ENCODE data around the gene MRS2.
"Not testable (repeated sequence)": the region's sequence is repeated elsewhere in the genome, so short reads cannot be mapped to it uniquely, and the experiment has no call there.

MRS2 gene

GRCh38 chr6:24391208-24391607 lies 11.5 kb upstream of the MRS2 start:
- no peak for DNase-seq

- DNase-seq, result no peak
Observed at GRCh38 chr6:24391756-24392405, 10.9 kb upstream of the MRS2 start.

GRCh38 chr6:24394061-24394779 lies 8.5 kb upstream of the MRS2 start:
- no peak for DNase-seq

GRCh38 chr6:24394780-24395437 lies 7.8 kb upstream of the MRS2 start:
- DNase-seq, result no peak

- no peak for DNase-seq
Observed at GRCh38 chr6:24396824-24397223, 5.9 kb upstream of the MRS2 start.

- DNase-seq, result no peak
Observed at GRCh38 chr6:24397631-24398030, 5.1 kb upstream of the MRS2 start.

GRCh38 chr6:24400045-24401039 lies 2.4 kb upstream of the MRS2 start:
- not testable (repeated sequence) for DNase-seq

- no peak for DNase-seq
Observed at GRCh38 chr6:24401458-24401857, 1.3 kb upstream of the MRS2 start.

GRCh38 chr6:24403501-24403824 lies 727 bp downstream of the MRS2 start:
- DNase-seq, result no peak

GRCh38 chr6:24405262-24405661 lies 2.5 kb downstream of the MRS2 start:
- DNase-seq, result no peak

GRCh38 chr6:24408719-24409410 lies 6.1 kb downstream of the MRS2 start:
- DNase-seq, result no peak

- DNase-seq, result no peak
Observed at GRCh38 chr6:24410622-24411021, 7.9 kb downstream of the MRS2 start.

GRCh38 chr6:24412294-24412693 lies 9.6 kb downstream of the MRS2 start:
- DNase-seq, result no peak

GRCh38 chr6:24414531-24414930 lies 11.8 kb downstream of the MRS2 start:
- DNase-seq, result not testable (repeated sequence)

GRCh38 chr6:24415753-24416152 lies 13.0 kb downstream of the MRS2 start:
- DNase-seq, result no peak

- no peak for DNase-seq
Observed at GRCh38 chr6:24419526-24419925, 16.8 kb downstream of the MRS2 start.

GRCh38 chr6:24425091-24425490 lies 22.4 kb downstream of the MRS2 start:
- DNase-seq, result no peak

GRCh38 chr6:24426729-24427446 lies 24.2 kb downstream of the MRS2 start:
- no peak for DNase-seq

- no peak for DNase-seq
Observed at GRCh38 chr6:24428615-24429014, 25.9 kb downstream of the MRS2 start.

- DNase-seq, result no peak
Observed at GRCh38 chr6:24429146-24429545, 26.4 kb downstream of the MRS2 start.

GRCh38 chr6:24430086-24430485 lies 27.4 kb downstream of the MRS2 start:
- no peak for DNase-seq

- DNase-seq, result peak; percentile 44
Observed at GRCh38 chr6:24431045-24431451, 28.3 kb downstream of the MRS2 start.

Data from CD4-positive, alpha-beta T cell treated with Interleukin-21 for 1 hour (primary cell).